ENCODE measurements around the gene AMH. TPM values are rescaled to one million over a fixed set of nuclear protein-coding genes. Genes with fewer than 3 reads are reported as not detected.

The AMH gene
- total RNA-seq, 1 donor from 2014 or later: 6.1 TPM

DNA sequence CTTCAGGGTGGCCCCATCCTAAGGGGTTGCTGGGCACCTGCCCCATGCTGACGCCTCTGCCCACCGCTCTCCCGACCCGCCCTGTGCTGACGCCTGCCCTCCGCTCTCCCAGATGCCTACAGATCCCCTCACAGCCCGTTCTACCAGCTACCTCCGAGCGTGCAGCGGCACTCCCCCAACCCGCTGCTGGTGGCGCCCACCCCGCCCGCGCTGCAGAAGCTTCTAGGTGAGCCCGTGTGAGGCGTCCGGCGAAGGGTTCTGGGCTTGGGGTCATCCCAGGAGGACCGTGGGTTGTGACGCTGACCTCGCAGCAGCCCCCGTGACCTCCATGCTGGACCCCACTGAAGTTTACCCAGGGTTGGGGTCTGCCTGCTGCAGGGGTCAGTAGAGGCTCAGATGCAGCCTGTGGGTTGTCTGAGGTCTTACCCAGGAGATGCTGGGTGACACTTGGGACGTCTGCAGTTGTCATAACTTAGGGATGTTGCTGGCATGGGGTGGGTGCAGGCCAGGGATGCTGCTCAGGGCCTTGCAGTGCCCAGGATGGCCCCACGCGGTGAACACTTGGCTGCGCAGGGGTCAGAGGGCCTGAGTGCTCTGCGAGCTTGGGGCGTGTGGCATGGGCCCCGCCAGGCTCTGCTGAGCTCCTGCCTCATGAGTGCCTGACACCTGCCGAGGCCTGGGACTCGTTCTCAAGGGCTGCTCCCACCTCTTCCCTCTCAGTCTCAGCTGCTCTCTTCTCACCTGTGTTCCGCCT lies 38.0 kb upstream of the AMH start:
- H3K27me3 ChIP-seq: no peaks in the 10 kb centered on the region
- H3K4me1 ChIP-seq: peaks cover 4% of the 10 kb centered on the region
- no peaks in the 10 kb centered on the region for H3K9me3 ChIP-seq
- TF ChIP-seq, protein P1, sequence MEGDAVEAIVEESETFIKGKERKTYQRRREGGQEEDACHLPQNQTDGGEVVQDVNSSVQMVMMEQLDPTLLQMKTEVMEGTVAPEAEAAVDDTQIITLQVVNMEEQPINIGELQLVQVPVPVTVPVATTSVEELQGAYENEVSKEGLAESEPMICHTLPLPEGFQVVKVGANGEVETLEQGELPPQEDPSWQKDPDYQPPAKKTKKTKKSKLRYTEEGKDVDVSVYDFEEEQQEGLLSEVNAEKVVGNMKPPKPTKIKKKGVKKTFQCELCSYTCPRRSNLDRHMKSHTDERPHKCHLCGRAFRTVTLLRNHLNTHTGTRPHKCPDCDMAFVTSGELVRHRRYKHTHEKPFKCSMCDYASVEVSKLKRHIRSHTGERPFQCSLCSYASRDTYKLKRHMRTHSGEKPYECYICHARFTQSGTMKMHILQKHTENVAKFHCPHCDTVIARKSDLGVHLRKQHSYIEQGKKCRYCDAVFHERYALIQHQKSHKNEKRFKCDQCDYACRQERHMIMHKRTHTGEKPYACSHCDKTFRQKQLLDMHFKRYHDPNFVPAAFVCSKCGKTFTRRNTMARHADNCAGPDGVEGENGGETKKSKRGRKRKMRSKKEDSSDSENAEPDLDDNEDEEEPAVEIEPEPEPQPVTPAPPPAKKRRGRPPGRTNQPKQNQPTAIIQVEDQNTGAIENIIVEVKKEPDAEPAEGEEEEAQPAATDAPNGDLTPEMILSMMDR (IDR thresholded peaks at IDR 0.05): no peak
- ATAC-seq (no peak), DNase-seq (no peak)
- H3K36me3 ChIP-seq: peaks cover 80% of the 10 kb centered on the region
- intact Hi-C loops (cut with DNase I): no loop called here
- H3K27ac ChIP-seq: no peak overlapping the region
- H3K4me3 ChIP-seq: no peak overlapping the region

DNA sequence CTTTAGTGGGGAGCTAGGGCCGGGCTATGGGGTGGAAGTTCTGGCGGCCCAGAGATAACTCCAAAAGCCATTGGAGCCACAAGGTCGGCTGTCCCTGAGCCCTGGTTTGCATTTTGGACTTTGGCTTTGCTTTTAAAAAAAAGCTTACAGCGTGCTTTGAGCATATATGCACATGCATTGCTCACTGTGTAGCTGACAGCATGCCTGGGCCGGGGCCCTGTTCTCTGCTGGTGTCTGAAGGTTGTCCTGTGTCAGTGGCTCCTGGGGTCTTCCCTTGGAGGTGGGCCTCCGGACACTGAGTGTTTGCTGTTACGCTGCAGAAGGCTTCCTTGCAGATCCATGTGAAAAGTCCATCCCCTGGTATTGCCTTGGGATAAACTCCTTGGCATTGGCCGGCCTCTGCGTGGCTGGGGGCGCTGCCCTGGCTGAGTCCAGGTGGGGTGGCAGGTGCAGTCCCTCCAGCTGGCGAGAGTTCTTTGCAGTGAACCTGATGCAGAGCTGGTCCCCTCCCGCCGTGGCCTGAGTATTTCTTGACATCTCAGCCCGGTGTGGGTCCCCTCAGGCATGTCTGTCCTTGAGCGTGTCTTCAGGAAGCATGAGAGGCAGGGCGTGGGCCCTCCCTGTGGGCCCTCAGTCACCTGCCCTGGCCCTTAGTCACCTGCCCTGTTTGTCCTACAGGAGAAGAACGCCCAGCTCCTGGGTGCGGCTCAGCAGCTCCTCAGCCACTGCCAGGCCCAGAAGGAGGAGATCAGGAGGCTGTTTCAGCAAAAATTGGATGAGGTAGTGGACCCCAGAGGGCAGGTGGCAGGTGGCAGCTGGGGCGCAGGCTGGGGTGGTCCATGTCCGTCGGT lies 36.0 kb upstream of the AMH start:
- TF ChIP-seq, protein P1 (IDR thresholded peaks at IDR 0.05): no peak
- intact Hi-C loops (cut with DNase I): no loop called here
- Histone ChIP-seq H3K9me3 (no peaks in the 10 kb centered on the region), H3K36me3 (peaks cover 82% of the 10 kb centered on the region), H3K27me3 (no peaks in the 10 kb centered on the region), H3K4me3 (no peak overlapping the region), H3K4me1 (peaks cover 4% of the 10 kb centered on the region), H3K27ac (peak overlapping the region; percentile 44)
- peak; percentile 76 for DNase-seq
- ATAC-seq: peak; percentile 79

DNA sequence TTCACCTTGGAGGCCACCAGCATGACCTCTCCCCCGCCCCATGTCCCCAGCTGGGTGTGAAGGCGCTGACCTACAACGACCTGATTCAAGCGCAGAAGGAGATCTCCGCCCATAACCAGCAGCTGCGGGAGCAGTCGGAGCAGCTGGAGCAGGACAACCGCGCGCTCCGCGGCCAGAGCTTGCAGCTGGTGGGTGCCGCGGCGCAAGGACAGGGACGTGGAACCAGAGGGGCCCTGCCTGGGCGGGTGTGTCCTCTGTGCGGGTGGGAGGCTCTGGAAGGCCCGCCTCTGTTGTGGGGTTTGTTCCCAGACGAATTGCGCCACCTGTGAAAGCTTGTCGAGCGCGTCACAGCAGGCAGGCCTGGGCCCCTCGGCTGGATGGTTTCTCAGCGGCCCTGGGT lies 35.3 kb upstream of the AMH start:
- H3K36me3 ChIP-seq: peaks cover 86% of the 10 kb centered on the region
- H3K4me3 ChIP-seq: no peak overlapping the region
- no peaks in the 10 kb centered on the region for H3K9me3 ChIP-seq
- no peaks in the 10 kb centered on the region for H3K4me1 ChIP-seq
- no peaks in the 10 kb centered on the region for H3K27me3 ChIP-seq
- ATAC-seq (peak; percentile 5), DNase-seq (no peak)
- H3K27ac ChIP-seq: peak overlapping the region; percentile 30
- intact Hi-C loops (cut with DNase I): no loop called here
- TF ChIP-seq, protein P1 (IDR thresholded peaks at IDR 0.05): no peak

DNA sequence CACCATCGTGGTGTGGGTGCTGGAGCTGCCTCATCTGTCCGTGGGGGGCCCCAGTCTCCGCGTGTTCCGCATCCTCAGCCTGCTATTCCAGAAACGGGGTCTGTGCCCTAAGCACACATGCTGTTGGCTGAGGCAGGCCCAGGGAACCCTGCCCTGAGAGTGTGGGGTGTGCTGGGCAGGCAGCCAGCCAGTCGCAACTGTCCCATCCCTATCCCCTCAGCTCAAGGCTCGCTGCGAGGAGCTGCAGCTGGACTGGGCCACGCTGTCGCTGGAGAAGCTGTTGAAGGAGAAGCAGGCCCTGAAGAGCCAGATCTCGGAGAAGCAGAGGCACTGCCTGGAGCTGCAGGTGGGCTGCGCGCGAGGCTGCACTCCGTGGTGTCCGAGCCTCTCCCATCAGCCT lies 34.9 kb upstream of the AMH start:
- ATAC-seq (no peak), DNase-seq (no peak)
- TF ChIP-seq, protein P1 (IDR thresholded peaks at IDR 0.05): no peak
- Histone ChIP-seq H3K9me3 (no peaks in the 10 kb centered on the region), H3K36me3 (peaks cover 90% of the 10 kb centered on the region), H3K4me1 (no peaks in the 10 kb centered on the region), H3K4me3 (no peak overlapping the region), H3K27ac (peak overlapping the region; percentile 30), H3K27me3 (no peaks in the 10 kb centered on the region)
- intact Hi-C loops (cut with DNase I): no loop called here

DNA sequence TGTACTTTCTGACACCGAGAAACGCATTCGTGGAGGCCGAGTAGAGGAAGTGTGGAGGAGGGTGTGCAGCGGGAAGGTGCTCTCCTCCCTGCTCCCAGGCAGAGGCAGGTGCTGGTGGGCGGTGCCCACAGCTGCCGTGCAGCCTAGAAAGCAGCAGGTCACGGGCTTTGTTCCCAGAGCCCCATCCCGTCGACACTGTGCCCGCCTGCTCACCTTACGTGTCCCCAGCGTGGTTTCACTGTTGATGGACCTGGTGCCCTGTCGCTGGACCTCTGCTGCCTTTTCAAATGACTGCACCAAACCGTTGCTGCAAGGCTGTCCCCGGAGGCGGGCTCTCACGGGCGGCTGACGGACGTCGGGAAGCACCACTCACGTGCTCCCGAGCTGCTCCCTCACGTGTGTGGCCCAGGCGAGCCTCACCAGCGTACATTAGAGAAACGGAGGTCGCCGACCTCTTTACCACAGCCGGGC lies 33.8 kb upstream of the AMH start:
- no peak for DNase-seq
- H3K4me3 ChIP-seq: no peak overlapping the region
- intact Hi-C loops (cut with DNase I): no loop called here
- H3K4me1 ChIP-seq: no peaks in the 10 kb centered on the region
- H3K36me3 ChIP-seq: peaks cover 98% of the 10 kb centered on the region
- ATAC-seq: no peak
- H3K27me3 ChIP-seq: no peaks in the 10 kb centered on the region
- H3K9me3 ChIP-seq: no peaks in the 10 kb centered on the region
- TF ChIP-seq, protein P1 (IDR thresholded peaks at IDR 0.05): no peak
- no peak overlapping the region for H3K27ac ChIP-seq

All from upper lobe of right lung (tissue), 1 donor.